HCT116 (cell line): Measurements from ENCODE around the gene RASGRF2. TPM values are rescaled to one million over a fixed set of nuclear protein-coding genes. Genes with fewer than 3 reads are reported as not detected.

Source experiments
- ATAC-seq: fragments of 200-7000 bp; cut with Tn5 transposase; 2 replicates; pipeline ENCODE4 v1.9.1; 2020; ENCODE audit warnings: mild to moderate bottlenecking, moderate library complexity
- BruUV-seq: library from RNA; stranded (reverse); fragments of 400-500 nt; replicated peaks from 2 replicates; lab custom pipeline; 2021; lab: Mats Ljungman, UMichigan
- CTCF ChIA-PET: fragments of 300-600 bp; sonication (Branson Sonifier 250); formaldehyde crosslinking; loops from one replicate; lab custom pipeline; 2021; ENCODE audit warnings: antibody characterized with exemption; lab: Charles Lee
- POLR2A ChIA-PET: fragments of 300-600, 350-600 bp; sonication (Branson Sonifier 250); formaldehyde crosslinking; loops from one replicate; lab custom pipeline; 2021; ENCODE audit warnings: antibody characterized with exemption; lab: Charles Lee
- RAD21 ChIA-PET, 2 experiments: fragments of 300-600 bp; sonication (Branson Sonifier 250); formaldehyde crosslinking; loops; one replicate each; lab custom pipeline; 2023; ENCODE audit warnings: low total read pairs in 2 of 2; ENCODE audit not compliant: uncharacterized antibody in 2 of 2, unreplicated experiment in 2 of 2, low non-redundant PET in 1 of 2; lab: Charles Lee
- DNase-seq: peaks from one replicate; pipeline ENCODE4 v3.0.0-alpha.2; 2010; ENCODE audit warnings: low read depth, low spot score
- H2AFZ ChIP-seq: fragments of 200-600 bp; shearing (Covaris generic), sonication (generic); 2 replicates; pipeline ENCODE4 v1.6.1; 2017; ENCODE audit warnings: low read depth, mixed run types, mixed read lengths, antibody characterized with exemption, low read length; ENCODE audit not compliant: poor library complexity, severe bottlenecking
- H3K27ac ChIP-seq: 2 replicates; pipeline ENCODE4 v1.5.1; 2012; ENCODE audit warnings: low read depth, low read length
- H3K27me3 ChIP-seq: fragments of 200-600 bp; sonication (generic); 2 replicates; pipeline ENCODE4 v1.6.1; 2016; ENCODE audit warnings: mixed run types, low read length, mixed read lengths; ENCODE audit not compliant: insufficient read depth
- H3K36me3 ChIP-seq, 2 experiments: fragments of 200-500 bp in 1 of 2; fragments of 200-600 bp in 1 of 2; sonication (Bioruptor generic) in 1 of 2; sonication (generic) in 1 of 2; 2 replicates each; pipeline versions ENCODE4 v1.5.1 to v1.6.1; 2014 to 2016; ENCODE audit warnings: low read length in 2 of 2, inconsistent platforms in 1 of 2, mixed read lengths in 1 of 2, mixed run types in 1 of 2; ENCODE audit not compliant: insufficient read depth in 2 of 2, control insufficient read depth in 1 of 2
- H3K4me1 ChIP-seq, 2 experiments: fragments of 200-600 bp in 1 of 2; sonication (generic) in 1 of 2; 2 replicates each; pipeline versions ENCODE4 v1.5.1 to v1.6.1; 2012 to 2017; ENCODE audit warnings: low read length in 2 of 2, inconsistent platforms in 1 of 2, mild to moderate bottlenecking in 1 of 2, mixed read lengths in 1 of 2, mixed run types in 1 of 2, moderate library complexity in 1 of 2; ENCODE audit not compliant: insufficient read depth in 2 of 2, control insufficient read depth in 1 of 2
- H3K4me2 ChIP-seq: fragments of 200-600 bp; sonication (generic); 2 replicates; pipeline ENCODE4 v1.6.1; 2017; ENCODE audit warnings: mixed run types, low read length, mixed read lengths
- H3K4me3 ChIP-seq, 2 experiments: fragments of 200-600 bp in 1 of 2; sonication (generic) in 1 of 2; replicated peaks in 1 of 2; 2 replicates each; pipeline ENCODE4 v1.5.1; 2011 to 2016; ENCODE audit warnings: low read length in 2 of 2, control low read depth in 1 of 2, low read depth in 1 of 2, mild to moderate bottlenecking in 1 of 2, mixed read lengths in 1 of 2, mixed run types in 1 of 2
- H3K79me2 ChIP-seq: fragments of 200-600 bp; sonication (generic); 2 replicates; pipeline ENCODE4 v1.6.1; 2017; ENCODE audit warnings: mild to moderate bottlenecking, mixed run types, low read length, moderate library complexity, mixed read lengths; ENCODE audit not compliant: insufficient read depth
- H3K9ac ChIP-seq: fragments of 200-600 bp; sonication (generic); 2 replicates; pipeline ENCODE4 v1.6.1; 2016; ENCODE audit warnings: low read length, mixed read lengths
- H3K9me2 ChIP-seq: fragments of 200-600 bp; sonication (generic), shearing (Covaris generic); 2 replicates; pipeline ENCODE4 v1.6.1; 2017; ENCODE audit warnings: mixed run types, mild to moderate bottlenecking, moderate library complexity; ENCODE audit not compliant: insufficient read depth
- H3K9me3 ChIP-seq, 2 experiments: fragments of 200-500 bp in 1 of 2; fragments of 200-600 bp in 1 of 2; sonication (Bioruptor generic) in 1 of 2; sonication (generic) in 1 of 2; 2 replicates each; pipeline ENCODE4 v1.6.1; 2014 to 2017; ENCODE audit warnings: low read length in 2 of 2, mixed read lengths in 2 of 2, inconsistent platforms in 1 of 2, low read depth in 1 of 2, mild to moderate bottlenecking in 1 of 2, mixed run types in 1 of 2, moderate library complexity in 1 of 2; ENCODE audit not compliant: control insufficient read depth in 1 of 2, insufficient read depth in 1 of 2
- H4K20me1 ChIP-seq: fragments of 200-600 bp; sonication (generic), shearing (Covaris generic); 2 replicates; pipeline ENCODE4 v1.6.1; 2017; ENCODE audit warnings: mixed run types, mild to moderate bottlenecking, moderate library complexity; ENCODE audit not compliant: insufficient read depth
- CBX3 ChIP-seq: IDR thresholded peaks from 2 replicates; pipeline ENCODE4 v1.6.1; 2012; ENCODE audit warnings: low read depth
- CEBPB ChIP-seq: IDR thresholded peaks from 2 replicates; pipeline ENCODE4 v1.6.1; 2012; ENCODE audit warnings: low read depth
- EZH2phosphoT487 ChIP-seq: fragments of 200-600 bp; IDR thresholded peaks from 2 replicates; pipeline ENCODE4 v1.6.1; 2018; ENCODE audit warnings: antibody characterized with exemption, borderline replicate concordance
- FOSL1 ChIP-seq: IDR thresholded peaks from 2 replicates; pipeline ENCODE4 v1.6.1; 2012; ENCODE audit warnings: low read depth
- POLR2A ChIP-seq: IDR thresholded peaks from 2 replicates; pipeline ENCODE4 v1.7.0; 2011; ENCODE audit warnings: borderline replicate concordance; ENCODE audit not compliant: insufficient read depth, insufficient read length; ENCODE audit errors: extremely low read depth
- POLR2AphosphoS5 ChIP-seq: IDR thresholded peaks from 2 replicates; pipeline ENCODE4 v1.6.1; 2011; ENCODE audit warnings: mild to moderate bottlenecking, low read depth, low read length, moderate library complexity
- SIN3A ChIP-seq: IDR thresholded peaks from 2 replicates; pipeline ENCODE4 v1.6.1; 2012; ENCODE audit warnings: low read depth
- SP1 ChIP-seq: IDR thresholded peaks from 2 replicates; pipeline ENCODE4 v1.6.1; 2012; ENCODE audit warnings: low read depth
- SRF ChIP-seq: IDR thresholded peaks from 2 replicates; pipeline ENCODE4 v1.6.1; 2012; ENCODE audit warnings: low read depth
- TCF7L2 ChIP-seq: IDR thresholded peaks from 2 replicates; pipeline ENCODE4 v1.7.0; 2011; ENCODE audit warnings: borderline replicate concordance, inconsistent platforms; ENCODE audit not compliant: insufficient read depth, insufficient read length; ENCODE audit errors: extremely low read depth
- YY1 ChIP-seq: IDR thresholded peaks from 2 replicates; pipeline ENCODE4 v1.6.1; 2011; ENCODE audit warnings: low read length, low read depth, moderate library complexity, mild to moderate bottlenecking; ENCODE audit not compliant: insufficient replicate concordance; ENCODE audit errors: extremely low read depth
- ZFX ChIP-seq: fragments of 450-650 bp; IDR thresholded peaks from 2 replicates; pipeline ENCODE4 v1.6.1; 2017
- ZNF274 ChIP-seq: fragments of 200-500 bp; sonication (Bioruptor generic); IDR thresholded peaks from 2 replicates; pipeline ENCODE4 v1.6.1; 2014; ENCODE audit warnings: mild to moderate bottlenecking, low read depth, low read length, inconsistent platforms
- intact Hi-C: fragments of 100-400 bp; cut with micrococcal nuclease; formaldehyde crosslinking; loops from 2 replicates; pipeline ENCODE4 v1.10.0; 2022
- total RNA-seq: library from RNA; stranded (reverse); gene quantifications from one replicate; pipeline ENCODE4 v1.2.1, GENCODE V29; 2021; ENCODE audit not compliant: unreplicated experiment
- TF ChIP-seq, protein P1 (sequence below): IDR thresholded peaks from 2 replicates; pipeline ENCODE4 v1.6.1; 2012
- TF ChIP-seq, protein P2 (sequence below): IDR thresholded peaks from 2 replicates; pipeline ENCODE4 v1.6.1; 2012
- TF ChIP-seq, protein P3 (sequence below): IDR thresholded peaks from 2 replicates; pipeline ENCODE4 v1.6.1; 2011; ENCODE audit warnings: mild to moderate bottlenecking, low read length, moderate library complexity; ENCODE audit not compliant: insufficient replicate concordance; ENCODE audit errors: extremely low read depth

Gene RASGRF2
- total RNA-seq, 1 experiment from 2014 or later, result 0.05 TPM

DNA sequence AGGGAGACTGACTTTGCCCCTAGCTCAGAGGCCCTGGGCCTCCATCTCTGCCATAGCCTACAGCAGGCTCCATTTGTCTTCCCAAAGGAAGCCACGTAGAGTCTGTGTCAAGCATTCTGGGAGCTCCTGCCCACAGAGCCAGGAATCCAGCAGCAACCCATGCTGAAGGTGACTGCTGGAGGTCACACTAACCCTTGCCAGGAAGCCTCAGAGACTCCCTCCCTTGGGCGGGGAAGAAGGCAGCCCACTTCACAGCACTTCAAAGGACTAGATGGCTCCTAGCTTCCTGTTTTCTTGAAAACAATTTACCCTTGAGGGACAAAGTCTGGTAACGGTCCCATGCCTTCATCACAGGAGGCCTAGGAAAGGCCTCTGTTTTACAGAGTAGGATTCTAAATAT, 274.6 kb downstream of the RASGRF2 start:
- DNase-seq (no peak), ATAC-seq (no peak)
- Histone ChIP-seq H3K9me2 (no peaks in the 10 kb centered on the region), H3K9me3 (no peaks in the 10 kb centered on the region), H3K4me2 (no peak overlapping the region), H3K79me2 (no peaks in the 10 kb centered on the region), H4K20me1 (no peaks in the 10 kb centered on the region), H3K9ac (no peak overlapping the region), H3K4me1 (no peaks in the 10 kb centered on the region), H3K36me3 (0 out of 4 replicates have a peak, but pooled peaks cover 0 to 2% of the 10 kb centered on the region in 2 experiments), H2AFZ (no peak overlapping the region), H3K4me3 (no peak overlapping the region), H3K27me3 (no peaks in the 10 kb centered on the region), H3K27ac (no peak overlapping the region)
- no peak for TF ChIP-seq FOSL1
- TF ChIP-seq, protein P1, sequence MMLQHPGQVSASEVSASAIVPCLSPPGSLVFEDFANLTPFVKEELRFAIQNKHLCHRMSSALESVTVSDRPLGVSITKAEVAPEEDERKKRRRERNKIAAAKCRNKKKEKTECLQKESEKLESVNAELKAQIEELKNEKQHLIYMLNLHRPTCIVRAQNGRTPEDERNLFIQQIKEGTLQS, result no peak
- TF ChIP-seq ZNF274, result no peak
- TF ChIP-seq POLR2AphosphoS5, result no peak
- TF ChIP-seq YY1, result no peak
- TF ChIP-seq SP1, result no peak
- TF ChIP-seq TCF7L2, result no peak
- TF ChIP-seq CBX3, result no peak
- no peak for TF ChIP-seq SIN3A
- TF ChIP-seq ZFX, result no peak
- TF ChIP-seq POLR2A, result no peak
- no peak for TF ChIP-seq SRF
- TF ChIP-seq, protein P2, sequence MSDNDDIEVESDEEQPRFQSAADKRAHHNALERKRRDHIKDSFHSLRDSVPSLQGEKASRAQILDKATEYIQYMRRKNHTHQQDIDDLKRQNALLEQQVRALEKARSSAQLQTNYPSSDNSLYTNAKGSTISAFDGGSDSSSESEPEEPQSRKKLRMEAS, result no peak
- TF ChIP-seq, protein P3, sequence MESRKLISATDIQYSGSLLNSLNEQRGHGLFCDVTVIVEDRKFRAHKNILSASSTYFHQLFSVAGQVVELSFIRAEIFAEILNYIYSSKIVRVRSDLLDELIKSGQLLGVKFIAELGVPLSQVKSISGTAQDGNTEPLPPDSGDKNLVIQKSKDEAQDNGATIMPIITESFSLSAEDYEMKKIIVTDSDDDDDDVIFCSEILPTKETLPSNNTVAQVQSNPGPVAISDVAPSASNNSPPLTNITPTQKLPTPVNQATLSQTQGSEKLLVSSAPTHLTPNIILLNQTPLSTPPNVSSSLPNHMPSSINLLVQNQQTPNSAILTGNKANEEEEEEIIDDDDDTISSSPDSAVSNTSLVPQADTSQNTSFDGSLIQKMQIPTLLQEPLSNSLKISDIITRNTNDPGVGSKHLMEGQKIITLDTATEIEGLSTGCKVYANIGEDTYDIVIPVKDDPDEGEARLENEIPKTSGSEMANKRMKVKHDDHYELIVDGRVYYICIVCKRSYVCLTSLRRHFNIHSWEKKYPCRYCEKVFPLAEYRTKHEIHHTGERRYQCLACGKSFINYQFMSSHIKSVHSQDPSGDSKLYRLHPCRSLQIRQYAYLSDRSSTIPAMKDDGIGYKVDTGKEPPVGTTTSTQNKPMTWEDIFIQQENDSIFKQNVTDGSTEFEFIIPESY, result no peak
- no peak for TF ChIP-seq EZH2phosphoT487
- TF ChIP-seq CEBPB, result no peak
- ChIA-PET CTCF (no interaction called here), POLR2A (no interaction called here), RAD21 (no interaction called here)
- no TSS peak for BruUV-seq
- intact Hi-C loops, result no loop called here
